ENCODE measurements around the gene TBX21.

DNA sequence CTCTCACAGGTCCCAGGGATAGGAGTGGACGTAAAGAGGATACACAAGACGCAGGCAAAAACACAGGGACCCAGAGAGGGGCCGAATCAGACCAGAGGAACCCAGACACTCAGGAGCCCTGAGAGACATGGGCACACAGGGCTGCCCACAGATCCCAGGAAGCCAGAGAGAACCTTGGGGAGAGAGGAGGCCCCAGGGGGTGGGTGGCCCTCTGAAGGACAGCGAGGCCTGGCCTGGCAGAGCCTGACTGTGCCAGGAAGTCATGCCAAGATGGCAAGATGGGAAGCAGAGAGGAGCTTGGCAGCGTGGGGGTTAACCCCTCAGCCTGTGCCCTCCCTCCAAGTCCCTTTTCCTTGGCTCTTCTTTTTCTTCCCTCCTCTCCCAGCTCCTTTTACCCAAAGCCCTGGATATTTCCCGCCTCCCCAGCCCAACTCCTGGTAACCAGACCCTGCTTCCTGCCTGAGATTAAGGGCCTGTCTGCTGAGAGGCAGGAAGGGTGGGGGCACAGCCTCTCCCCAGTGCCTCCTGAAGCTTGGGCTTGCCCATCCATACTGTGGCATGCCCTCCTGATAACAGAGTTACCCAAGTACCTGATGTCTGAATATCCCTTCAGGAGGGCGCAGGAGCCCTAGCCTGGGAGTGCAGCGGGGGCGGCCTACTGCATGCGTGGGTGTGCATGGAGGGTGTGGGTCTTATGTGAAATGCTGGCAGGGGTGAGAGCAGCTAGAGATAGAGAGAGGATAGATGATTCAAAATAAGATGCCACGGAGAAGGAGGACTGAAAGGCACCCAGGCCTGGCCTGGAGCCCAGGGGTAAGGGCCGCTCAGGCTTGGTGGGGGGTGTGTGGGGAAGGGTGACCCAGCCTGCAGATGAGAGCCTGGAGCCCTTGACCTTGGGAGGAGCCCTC lies 6.0 kb upstream of the TBX21 start:
- TF ChIP-seq, protein P1, sequence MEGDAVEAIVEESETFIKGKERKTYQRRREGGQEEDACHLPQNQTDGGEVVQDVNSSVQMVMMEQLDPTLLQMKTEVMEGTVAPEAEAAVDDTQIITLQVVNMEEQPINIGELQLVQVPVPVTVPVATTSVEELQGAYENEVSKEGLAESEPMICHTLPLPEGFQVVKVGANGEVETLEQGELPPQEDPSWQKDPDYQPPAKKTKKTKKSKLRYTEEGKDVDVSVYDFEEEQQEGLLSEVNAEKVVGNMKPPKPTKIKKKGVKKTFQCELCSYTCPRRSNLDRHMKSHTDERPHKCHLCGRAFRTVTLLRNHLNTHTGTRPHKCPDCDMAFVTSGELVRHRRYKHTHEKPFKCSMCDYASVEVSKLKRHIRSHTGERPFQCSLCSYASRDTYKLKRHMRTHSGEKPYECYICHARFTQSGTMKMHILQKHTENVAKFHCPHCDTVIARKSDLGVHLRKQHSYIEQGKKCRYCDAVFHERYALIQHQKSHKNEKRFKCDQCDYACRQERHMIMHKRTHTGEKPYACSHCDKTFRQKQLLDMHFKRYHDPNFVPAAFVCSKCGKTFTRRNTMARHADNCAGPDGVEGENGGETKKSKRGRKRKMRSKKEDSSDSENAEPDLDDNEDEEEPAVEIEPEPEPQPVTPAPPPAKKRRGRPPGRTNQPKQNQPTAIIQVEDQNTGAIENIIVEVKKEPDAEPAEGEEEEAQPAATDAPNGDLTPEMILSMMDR (IDR thresholded peaks at IDR 0.05), result no peak
- TF ChIP-seq POLR2A (IDR thresholded peaks at IDR 0.05), result no peak

All from suprapubic skin (tissue), 3 donors.